OCI-M1 (cell line): Measurements from ENCODE around the gene MYL12A.

Source experiments
- DNase-seq: peaks from one replicate; lab custom pipeline; 2025; lab: John Stamatoyannopoulos, UW

The MYL12A gene

DNA sequence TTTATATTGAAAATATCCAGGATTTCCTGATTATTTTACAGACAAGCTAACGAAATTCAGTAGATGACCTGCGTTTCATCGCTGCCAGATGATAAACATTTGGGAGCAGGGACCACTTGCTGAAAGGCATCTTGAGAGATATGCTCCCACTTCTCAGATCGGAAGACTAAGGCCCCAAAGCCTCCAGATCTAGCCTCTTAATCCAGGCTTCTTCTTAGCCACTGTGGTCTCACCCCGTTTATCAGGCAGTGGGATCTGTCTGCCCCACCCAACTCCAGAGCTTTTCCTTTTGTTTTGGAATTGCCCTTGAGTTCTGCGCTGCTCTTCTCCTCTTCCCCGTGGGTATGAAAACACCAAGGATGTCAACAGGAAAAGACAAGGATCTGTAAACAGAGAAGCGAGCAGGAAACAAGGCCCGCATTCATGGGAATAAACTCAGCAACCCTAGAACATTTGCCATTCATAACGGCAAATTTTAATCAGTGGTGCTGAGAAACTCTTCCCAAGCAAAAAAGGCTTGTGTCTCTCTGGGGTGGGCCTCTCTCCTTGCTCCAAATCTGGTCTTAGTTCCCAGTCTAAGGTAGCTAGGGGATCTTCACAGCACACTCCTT is 35.8 kb downstream of the MYL12A start:
- DNase-seq = no peak

DNA sequence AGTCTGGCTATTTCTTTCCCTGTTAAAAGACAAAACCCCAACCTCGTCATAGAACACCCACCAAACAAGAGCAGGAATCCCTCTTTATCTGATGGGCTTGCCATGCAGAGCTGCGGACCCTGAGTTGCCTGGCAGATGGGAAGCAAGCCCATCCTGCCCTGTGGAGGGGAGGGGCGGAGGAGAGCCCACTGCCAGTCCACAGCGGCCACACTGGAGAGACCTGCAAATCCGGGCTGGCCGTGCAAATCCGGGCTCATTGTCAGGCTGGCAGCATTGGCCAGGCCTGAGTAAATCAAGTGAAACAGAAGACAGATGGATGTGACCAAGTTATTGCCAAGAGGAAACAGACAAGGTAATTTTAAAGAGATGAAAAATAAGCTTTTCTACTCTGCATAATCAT is 36.3 kb downstream of the MYL12A start:
- DNase-seq = no peak

DNA sequence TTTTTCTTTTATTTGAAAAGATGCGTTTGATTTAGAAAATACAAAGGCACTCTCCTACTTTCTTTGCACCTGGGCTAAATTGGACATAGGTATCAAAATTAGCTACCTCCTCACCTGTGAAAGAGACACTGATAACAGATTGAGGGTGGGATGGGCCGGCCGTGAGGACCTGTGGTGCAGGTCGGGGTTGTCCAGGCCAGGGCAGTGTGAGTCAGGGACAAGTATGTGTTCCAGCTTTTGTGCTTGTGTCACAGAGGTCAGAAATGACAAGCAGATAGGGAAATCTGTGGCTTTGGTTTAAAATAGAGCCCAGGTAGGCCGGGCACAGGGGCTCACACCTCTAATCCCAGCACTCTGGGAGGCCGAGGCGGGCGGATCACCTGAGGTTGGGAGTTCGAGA is 36.9 kb downstream of the MYL12A start:
- no peak for DNase-seq

DNA sequence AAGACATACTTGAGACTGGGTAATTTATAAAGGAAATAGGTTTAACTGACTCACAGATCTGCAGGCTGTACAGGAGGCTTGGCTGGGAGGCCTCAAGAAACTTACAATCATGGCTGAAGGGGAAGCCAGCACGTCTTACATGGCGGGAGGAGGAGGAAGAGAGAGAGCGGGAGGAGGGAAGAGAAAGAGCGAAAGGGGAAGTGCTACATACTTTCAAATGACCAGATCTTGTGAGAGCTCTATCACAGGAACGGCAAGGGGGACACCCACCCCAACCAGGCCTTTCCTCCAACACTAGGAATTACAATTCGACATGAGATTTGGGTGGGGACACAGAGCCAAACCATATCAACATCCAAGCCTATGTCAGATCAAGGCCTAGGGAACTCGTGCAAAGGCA is 38.6 kb downstream of the MYL12A start:
- DNase-seq = peak; percentile 23

DNA sequence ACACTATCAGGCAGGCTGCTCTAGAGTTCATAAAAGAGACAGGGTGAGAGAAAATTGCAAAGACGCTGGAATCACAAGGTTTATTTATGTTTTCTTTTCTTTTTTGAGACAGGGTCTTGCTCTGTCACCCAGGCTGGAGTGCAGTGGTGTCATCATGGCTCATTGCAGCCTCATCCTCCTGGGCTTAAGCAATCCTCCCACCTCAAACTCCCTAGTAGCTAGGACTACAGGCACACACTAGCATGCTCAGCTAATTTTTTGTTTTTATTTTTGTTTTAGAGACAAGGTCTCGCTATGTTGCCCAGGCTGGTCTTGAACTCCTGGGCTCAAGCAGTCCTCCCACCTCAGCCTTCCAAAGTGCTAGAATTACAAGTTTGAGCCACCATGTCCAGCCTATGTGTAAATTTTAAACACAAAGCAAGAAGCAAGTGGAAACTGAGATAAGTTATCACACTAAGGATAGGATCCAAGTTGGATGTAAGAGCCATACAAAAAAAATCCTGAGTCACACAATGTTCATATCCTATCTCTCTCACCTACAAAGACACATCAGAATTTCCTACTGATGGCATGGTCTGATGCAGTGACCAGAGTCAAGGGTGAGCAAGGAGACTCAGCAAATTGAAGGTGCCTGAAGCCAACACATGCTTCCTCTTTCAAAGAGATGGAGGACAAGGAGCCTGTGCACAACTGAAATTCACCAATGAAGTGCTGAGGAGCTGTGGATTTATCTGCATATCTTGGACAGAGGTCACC is 45.8 kb downstream of the MYL12A start:
- peak; percentile 23 for DNase-seq

DNA sequence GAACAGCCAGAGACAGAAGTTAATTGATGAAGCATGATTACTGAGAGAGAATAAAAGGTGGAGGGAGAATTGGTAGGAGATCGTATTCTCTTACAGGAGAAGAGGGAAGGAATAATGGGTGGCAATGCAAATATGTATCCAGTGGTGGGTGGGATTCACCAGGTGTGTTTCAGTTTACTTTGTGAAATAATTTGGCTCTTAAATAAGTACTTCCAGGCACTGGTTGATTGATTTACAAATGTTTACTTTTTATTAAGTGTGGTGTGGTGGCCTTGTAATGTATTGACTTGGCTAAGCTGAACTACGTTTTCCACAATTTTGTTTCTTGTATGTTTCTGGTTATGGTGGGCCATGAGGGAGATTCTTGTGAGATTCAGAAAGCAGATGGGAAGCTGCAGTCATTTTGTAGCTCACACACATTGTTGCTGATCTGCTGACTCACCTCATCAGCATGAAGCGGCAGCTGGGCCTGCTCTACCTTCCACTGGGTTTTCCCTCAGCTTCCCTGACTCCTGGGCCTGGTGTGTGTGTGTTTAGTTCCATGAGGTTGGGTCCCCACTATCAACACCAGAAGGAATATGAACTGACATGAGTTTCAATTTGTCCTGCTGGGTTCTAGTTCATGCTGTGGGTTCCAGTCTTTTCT is 47.0 kb downstream of the MYL12A start:
- no peak for DNase-seq

DNA sequence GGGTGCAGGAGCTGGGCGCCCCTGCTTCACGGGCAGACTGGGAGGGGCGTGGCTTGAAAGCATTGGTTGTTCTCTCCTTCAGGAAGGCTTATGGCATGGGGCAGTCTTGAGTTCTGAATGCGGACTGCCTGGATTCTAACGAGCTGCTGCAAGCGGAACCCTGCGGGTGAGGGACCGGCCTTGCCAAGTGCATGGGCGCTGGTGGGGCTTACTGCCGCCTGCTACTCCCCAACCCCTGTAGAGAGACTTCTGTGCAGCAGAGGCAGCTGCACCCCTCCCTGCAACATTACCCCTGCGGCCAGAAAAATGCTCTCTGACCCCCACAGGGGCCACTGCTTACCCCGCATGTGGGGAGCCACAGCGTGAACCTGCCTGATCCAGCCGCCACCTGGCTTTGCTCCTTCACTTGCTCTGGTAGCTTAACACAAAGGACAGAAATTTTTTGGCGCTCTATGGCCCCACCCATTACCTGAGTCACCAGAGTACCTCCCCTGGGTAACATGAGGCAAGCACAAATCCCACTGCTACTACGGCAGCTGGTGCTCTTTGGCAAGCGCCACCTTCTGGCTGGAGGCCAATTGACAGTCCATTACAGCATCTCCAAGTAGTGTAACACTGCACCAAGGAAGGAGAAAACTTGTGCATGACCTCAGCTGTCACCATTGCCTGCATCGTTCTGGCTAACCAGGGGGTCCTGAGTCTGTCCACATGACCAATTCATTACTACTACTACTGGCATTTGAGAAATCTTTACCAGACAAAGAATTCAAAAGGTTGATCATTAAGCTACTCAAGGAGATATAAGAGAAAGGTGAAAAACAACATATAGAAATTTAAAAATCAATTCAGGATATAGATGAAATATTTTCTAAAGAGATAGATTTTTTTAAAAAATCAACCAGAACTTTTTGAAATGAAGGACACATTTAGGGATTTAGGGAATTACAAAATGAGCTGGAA is 49.7 kb downstream of the MYL12A start:
- peak; percentile 98 for DNase-seq

DNA sequence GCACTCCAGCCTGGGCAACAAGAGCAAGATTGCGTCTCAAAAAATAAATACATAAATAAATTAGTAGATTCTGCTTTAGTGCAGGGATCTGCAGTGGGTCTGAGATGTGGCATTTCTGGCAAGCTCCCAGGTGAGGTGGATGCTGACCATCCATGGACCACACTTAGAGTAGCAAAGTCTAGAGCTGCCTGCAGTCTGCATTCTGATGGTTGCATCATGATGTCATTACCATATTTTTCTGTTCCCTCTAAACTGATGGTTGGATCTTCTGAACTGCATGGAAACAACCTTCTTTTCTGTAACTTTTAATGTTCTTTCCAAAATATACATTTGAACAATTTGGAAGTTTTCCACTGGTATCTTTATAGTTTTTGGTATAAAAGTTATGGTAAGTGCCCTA is 57.2 kb downstream of the MYL12A start:
- no peak for DNase-seq

DNA sequence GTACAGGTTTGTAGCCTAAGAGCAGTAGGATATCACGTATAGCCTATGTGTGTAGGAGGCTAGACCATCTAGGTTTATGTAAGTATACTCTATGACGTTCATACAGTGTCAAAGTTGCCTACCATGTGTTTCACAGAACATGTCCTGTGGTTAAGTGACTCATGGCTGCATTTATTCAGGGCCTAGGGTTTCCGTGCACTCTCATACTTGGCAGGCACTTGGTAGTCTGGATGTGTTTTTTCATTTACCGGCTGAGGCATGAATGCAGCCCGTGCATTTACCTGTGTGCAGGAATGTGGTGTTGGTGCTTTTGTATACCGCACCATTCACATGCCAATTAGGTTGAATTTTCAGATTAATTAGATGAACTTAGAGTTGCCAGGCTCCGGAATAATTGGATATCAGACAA is 57.8 kb downstream of the MYL12A start:
- DNase-seq = peak; percentile 69
